Sigmoid colon (tissue), 4 donors: ENCODE results near the gene LCP2.

Experiments
- EP300 ChIP-seq, 4 donors: sonication (generic); formaldehyde crosslinking; IDR thresholded peaks; one replicate each; pipeline ENCODE4 v1.6.1; 2017; ENCODE audit warnings: antibody characterized with exemption in 4 of 4
- POLR2A ChIP-seq, 2 donors: fragments of 450-650 bp; IDR thresholded peaks; one replicate each; pipeline ENCODE4 v1.6.1; 2016; ENCODE audit warnings: antibody characterized with exemption in 2 of 2, mild to moderate bottlenecking in 2 of 2, moderate library complexity in 2 of 2
- POLR2AphosphoS5 ChIP-seq, 4 donors: sonication (generic); formaldehyde crosslinking; IDR thresholded peaks; one replicate each; pipeline ENCODE4 v1.6.1; 2017; ENCODE audit warnings: antibody characterized with exemption in 4 of 4
- TF ChIP-seq, protein P1 (sequence below), 4 experiments: fragments of 450-650 bp in 3 of 4; fragments of 200-600 bp in 1 of 4; IDR thresholded peaks; one replicate each; pipeline ENCODE4 v1.5.1; 2016 to 2019; ENCODE audit warnings: antibody characterized with exemption in 4 of 4, mild to moderate bottlenecking in 3 of 4, moderate library complexity in 2 of 4

DNA sequence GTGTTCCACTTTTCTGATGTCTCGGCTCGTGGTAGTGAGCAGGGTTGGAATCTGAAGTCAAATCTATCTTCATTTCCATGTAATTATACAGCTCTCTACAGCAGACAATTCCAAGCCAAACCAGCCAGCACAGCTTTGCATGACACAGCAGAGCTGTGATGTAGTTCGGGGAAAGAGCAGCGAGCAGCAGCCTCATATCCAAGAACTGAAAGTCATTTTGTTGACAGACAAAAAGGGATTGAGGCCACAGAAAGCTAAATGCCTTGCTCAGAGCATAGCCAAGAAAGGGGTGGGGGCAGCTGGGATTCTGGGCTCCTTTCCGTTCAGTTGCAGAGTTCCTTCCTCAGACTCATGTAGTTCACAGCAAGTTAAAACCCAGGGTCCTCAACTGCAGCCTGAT is 32.1 kb downstream of the LCP2 start:
- TF ChIP-seq POLR2A (IDR thresholded peaks at IDR 0.05): no peak
- TF ChIP-seq, protein P1, sequence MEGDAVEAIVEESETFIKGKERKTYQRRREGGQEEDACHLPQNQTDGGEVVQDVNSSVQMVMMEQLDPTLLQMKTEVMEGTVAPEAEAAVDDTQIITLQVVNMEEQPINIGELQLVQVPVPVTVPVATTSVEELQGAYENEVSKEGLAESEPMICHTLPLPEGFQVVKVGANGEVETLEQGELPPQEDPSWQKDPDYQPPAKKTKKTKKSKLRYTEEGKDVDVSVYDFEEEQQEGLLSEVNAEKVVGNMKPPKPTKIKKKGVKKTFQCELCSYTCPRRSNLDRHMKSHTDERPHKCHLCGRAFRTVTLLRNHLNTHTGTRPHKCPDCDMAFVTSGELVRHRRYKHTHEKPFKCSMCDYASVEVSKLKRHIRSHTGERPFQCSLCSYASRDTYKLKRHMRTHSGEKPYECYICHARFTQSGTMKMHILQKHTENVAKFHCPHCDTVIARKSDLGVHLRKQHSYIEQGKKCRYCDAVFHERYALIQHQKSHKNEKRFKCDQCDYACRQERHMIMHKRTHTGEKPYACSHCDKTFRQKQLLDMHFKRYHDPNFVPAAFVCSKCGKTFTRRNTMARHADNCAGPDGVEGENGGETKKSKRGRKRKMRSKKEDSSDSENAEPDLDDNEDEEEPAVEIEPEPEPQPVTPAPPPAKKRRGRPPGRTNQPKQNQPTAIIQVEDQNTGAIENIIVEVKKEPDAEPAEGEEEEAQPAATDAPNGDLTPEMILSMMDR (IDR thresholded peaks at IDR 0.05): no peak
- peak; percentile 26 to 71 (median 54) for TF ChIP-seq POLR2AphosphoS5 (IDR thresholded peaks at IDR 0.05)
- no peak for TF ChIP-seq EP300 (IDR thresholded peaks at IDR 0.05)
